Epidermal melanocyte (primary cell): Measurements from ENCODE around the gene NLRC4.
"Not testable (repeated sequence)": the region's sequence is repeated elsewhere in the genome, so short reads cannot be mapped to it uniquely, and the experiment has no call there.

ENCODE experiments used
- DNase-seq: peaks from one replicate; pipeline ENCODE4 v3.0.0; 2011; ENCODE audit warnings: low spot score; ENCODE audit not compliant: insufficient read length

The NLRC4 gene

DNA sequence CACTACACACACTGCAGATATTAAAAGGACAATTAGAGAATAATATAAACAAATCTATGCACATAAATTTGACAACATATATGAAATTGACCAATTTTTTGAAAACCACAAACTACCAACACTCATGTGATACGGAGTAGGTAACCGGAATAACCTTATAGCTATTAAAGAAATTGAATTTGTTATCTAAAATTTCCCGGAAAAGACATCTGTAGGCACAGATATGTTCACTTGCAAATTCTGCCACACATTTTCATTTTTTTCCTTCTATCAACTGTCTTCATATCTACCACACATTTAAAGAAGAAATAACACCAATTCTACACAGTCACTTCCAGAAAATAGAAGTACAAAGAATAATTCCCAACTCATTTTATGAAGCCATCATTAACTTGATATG, 22.4 kb downstream of the NLRC4 start:
- no peak for DNase-seq

DNA sequence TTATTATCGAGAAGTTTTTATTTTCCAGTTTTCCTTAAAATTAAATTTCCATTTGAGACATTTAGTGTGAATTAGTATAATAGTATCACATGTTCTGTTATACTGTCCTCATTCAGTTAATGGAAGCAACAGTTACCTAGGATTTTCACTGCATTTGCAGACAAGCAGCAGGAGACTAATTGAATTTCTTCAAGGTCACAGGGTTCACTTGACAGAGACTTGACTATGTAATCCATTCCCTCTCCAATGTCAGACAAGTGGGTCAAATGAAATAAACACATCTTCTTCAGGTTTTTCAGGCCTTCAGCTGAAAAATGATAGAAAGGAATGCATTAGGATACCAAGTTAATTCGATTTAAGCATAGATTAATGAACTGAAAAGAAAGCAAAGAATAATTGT, 26.7 kb downstream of the NLRC4 start:
- DNase-seq = no peak

DNA sequence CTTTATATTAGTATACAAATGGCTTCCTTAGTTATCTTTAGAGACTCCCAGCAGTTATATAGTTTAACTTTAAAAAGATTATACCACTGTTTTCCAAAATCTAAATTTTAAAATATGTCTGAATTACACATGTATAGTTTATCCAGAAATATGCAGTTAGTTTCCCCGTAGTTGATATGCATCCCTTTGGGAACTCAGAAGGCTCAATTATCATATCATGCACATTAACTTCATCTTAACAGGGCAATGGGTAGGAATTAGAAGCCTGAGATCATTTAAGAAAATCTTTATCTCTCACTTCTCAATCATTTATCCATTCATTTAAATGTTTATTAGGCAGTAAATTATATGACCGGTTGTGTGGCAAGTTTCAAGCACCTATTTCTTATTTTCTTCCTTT, 27.2 kb downstream of the NLRC4 start:
- DNase-seq = no peak

DNA sequence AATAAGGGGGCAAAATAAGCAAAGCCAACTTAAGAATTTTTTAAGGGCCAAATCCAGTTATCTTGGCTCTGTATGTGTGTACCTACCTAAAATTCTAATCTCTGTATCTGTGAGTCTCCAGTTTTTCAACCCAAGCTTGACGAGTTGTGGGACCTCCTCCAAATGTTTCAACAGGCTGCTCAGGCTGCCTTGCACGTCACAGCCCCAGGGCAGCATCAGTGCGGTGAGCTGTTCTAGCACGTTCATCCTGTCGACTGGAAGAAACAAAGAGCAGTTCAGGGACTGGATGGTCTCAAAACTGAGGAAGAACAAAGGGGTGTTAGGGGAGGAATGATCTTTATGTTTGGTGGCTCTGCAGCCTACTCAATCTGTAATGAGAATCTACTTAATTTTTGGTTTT, 29.4 kb downstream of the NLRC4 start:
- peak; percentile 25 for DNase-seq

DNA sequence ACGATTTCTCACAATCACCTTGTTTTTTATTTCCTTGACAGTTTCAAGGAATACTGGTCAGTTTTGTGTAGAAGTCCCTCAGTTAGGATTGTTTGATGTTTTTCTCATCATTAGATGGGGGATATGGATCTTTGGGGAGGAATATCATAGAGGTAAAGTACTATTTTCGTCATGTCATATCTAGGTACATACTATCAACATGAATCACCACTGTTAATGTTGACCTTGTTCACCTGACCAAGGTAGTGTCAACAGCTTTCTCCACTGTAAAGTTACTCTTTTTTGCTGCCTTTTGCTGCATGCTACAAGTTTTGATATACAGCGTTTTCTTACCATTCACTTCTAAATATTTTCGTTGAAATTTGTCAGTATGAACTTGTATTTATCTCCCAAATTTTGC, 32.7 kb downstream of the NLRC4 start:
- DNase-seq = no peak

DNA sequence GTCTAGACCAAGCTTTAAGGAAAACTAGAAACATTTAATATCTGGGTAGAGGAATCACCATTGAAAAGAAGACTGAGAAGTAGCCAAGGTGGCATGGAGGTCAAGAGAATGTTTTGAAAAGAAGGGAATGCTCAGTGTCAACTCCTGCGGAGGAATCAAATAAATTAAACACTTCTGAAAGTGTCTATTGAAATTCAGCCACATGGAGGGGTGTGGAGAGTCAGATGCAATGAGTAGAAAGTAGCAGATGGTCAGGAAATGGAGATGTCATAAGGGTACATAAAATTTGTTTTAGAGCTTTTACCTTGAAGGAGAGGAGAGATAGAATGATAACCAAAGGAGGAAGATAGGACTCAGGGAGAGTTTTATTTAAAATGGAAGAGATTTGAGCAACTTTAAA, 35.1 kb downstream of the NLRC4 start:
- no peak for DNase-seq

DNA sequence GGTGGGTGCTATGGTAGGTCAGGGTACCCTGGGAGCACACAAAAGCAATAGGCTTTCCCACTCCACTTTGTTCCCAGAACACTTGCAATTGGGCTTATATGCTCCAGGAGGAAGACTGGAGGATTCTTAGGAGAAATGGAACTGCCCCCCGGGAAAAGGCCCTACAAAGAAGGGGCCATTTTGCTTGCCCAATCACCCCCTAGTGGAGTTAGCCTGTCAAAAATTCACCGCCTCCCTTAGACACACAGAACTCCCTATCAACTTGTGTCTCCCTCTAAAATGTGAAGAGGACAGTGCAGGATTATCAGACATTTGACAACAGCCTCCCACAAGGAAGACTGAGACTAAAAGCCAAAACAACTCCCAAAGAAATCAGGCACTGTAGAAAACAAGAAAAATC, 36.5 kb downstream of the NLRC4 start:
- no peak for DNase-seq

DNA sequence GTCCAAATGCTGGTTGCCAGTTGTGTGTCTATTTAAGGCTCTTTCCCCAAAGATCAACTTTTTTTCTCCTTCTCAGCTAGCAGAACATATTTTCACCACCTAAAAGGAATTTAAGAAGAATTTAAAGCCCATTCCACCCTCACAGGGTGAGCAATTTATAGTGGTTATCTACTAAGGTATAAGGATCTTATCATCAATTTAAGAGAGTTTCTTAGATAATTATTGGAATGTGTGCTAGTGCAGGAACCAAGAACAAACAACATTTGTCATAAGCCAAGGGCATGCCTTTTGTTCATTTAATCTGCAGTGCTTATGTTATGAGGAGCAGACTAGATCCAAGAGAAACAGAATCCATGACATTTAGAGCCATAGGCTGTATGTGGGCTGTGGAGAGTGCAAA, 37.2 kb downstream of the NLRC4 start:
- no peak for DNase-seq

DNA sequence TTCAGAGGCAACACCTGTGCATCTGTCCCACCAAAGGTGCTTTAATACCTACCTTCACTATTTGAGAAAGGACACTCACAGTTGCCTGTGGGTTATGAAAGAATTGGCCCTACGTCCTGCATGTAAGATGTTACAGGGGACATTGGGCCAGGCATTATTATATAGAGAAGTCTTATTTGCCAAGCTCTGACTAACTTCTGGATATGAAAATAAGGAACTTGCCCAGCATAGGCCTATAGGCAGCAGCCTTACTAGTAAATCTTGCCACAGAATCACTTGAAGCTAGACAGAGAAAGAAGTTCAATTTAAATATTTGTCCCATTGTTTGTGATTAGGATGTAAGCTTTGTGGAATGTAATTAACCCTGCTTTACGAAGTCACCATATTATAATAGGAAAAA, 41.7 kb downstream of the NLRC4 start:
- no peak for DNase-seq

DNA sequence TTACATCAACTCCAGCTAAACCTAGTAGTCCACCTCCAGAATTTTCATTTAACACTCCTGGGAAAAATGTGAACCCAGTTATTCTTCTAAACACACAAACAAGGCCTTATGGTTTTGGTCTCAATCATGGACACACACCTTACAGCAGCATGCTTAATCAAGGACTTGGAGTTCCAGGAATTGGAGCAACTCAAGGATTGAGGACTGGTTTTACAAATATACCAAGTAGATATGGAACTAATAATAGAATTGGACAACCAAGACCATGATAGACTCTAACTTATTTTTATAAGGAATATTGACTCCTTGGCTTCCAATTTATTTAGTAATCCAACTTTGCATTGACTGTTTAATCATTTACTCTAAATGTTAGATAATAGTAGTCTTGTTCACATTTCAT, 44.2 kb downstream of the NLRC4 start:
- no peak for DNase-seq

DNA sequence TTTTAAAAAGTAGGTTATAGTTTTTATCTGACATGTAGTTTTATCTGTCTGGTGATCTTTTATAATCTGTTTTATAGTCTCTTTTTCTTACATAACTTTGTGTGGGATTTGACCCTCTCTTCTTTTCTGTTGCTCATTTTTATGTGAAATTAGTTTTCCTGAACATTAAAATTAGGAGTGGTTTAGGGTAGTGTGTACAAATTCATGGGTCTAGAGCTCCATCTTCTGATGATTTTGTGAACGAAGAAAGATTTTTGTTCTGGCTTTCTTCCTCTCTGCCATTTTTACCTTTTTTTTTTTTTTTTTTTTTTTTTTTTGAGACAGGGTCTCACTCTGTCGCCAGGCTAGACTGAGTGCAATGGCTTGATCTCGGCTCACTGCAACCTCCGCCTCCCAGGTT, 52.4 kb downstream of the NLRC4 start:
- no peak for DNase-seq

DNA sequence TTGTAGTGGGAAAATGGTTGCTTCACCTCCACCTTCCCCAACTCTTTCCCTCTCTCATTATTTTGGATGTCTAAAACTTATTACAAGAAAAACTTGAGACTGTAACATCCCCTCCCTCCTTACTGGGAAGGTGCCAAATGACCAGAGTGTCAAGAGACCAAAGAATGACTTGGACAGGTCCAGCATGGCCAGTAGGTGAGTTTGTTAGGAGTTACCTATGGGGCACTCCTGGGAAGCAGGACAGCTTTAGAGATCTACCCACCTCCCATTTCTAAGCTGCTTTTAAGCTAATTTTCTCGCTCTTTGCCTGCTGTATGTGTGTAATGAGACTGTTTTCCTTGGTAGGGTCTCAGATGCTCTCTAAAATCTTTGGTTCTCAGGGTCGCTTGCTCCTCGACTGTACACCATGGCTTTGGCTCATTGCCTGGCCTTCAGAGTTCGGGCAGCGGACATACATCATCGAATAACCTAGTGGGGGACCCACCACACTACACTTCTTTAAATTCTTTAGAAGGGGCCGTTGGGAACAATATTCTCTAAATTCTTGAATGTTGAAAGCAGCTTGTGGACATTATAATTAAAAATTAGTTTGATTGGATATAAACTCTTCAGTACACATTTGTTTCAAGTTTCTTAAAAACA, 53.8 kb downstream of the NLRC4 start:
- no peak for DNase-seq

DNA sequence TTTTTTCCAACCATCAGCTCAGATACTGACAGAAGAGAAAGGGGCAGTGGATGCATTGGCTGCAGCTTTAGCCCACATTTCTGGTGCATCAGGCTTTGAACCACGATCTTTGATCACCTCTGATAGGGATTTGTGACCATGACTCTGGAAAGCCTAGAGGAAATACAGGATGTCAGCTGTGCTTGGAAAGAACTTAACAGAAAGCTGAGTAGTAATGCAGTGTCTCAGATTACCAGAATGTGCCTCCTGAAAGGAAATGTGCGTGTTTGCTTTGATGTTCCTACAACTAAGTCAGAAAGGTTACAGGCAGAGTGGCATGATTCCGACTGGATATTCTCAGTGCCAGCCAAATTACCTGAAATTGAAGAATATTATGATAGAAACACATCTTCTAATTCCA, 61.3 kb downstream of the NLRC4 start:
- DNase-seq = not testable (repeated sequence)

DNA sequence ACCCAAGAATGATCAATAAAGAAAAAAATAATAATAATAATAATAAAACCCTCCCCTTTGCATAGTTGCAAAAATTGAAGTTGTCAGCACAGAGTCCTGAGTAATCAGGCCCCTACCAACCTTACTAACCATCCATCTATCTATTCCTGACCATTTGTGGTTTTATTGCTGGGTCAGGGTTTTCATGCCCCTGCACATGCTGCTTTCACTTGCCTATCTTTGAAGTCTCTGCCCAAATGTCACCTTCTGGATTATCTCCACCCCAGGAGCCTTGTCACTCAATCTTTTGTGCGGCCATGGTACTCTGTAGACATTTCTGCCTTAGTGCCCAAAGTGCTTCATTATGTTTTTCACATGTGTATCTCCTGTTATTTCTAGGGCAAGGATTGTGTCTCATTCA, 63.9 kb downstream of the NLRC4 start:
- DNase-seq = no peak

DNA sequence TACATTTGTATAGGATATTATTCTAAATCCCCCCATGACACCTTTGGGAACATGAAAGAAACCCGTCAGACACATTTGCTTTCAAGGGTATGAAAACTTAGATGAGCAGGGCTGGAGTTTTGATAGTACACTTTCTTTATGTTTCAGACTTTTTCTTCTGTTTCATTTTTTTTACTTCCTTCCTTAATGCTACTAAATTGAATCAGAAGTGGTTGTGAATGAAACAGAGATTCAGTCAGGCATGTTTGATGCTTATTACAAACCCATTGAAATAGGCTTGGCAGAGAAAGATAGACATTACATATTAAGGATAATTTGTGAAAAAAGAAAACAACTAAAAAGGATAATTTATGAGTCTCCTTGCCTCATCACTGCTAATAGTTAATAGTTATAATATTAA, 72.3 kb downstream of the NLRC4 start:
- DNase-seq = no peak

DNA sequence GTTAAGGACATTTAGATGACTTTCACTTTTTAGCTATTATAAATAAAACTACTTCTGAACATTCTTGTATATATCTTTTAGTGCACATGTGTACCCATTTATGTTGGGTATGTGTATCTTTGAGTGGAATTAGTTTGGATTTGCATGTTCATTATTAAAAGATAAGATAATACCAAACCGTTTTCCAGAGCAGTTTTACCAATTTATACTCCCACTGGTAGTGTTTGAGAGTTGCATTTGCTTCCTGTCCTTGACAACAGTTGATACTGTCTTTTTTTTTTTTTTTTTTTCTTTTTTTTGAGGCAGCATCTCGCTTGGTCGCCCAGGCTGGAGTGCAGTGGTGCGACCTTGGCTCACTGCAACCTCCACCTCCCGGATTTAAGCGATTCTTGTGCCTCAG, 75.7 kb downstream of the NLRC4 start:
- no peak for DNase-seq

DNA sequence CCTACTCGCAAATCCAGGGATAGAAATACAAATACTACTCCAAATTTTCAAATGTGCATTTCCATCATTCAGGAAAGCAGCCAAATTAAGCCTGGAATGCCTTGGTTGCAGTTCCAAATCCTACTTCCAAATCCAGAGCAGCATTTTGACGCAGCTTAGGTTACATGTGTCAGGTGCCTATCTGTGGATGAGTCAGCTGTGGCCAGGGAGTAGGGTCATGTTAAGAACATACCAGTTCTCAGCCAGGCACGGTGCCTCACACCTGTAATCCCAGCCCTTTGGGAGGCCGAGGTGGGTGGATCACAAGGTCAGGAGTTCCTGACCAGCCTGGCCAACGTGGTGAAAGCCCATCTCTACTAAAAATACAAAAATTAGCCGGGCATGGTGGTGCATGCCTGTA, 82.0 kb downstream of the NLRC4 start:
- no peak for DNase-seq
